SW 1271 (cell line): ENCODE data around the gene ARF5.

Source experiments
- DNase-seq, 2 experiments: peaks; one replicate each; lab custom pipeline; 2025; lab: John Stamatoyannopoulos, UW

Gene ARF5

DNA sequence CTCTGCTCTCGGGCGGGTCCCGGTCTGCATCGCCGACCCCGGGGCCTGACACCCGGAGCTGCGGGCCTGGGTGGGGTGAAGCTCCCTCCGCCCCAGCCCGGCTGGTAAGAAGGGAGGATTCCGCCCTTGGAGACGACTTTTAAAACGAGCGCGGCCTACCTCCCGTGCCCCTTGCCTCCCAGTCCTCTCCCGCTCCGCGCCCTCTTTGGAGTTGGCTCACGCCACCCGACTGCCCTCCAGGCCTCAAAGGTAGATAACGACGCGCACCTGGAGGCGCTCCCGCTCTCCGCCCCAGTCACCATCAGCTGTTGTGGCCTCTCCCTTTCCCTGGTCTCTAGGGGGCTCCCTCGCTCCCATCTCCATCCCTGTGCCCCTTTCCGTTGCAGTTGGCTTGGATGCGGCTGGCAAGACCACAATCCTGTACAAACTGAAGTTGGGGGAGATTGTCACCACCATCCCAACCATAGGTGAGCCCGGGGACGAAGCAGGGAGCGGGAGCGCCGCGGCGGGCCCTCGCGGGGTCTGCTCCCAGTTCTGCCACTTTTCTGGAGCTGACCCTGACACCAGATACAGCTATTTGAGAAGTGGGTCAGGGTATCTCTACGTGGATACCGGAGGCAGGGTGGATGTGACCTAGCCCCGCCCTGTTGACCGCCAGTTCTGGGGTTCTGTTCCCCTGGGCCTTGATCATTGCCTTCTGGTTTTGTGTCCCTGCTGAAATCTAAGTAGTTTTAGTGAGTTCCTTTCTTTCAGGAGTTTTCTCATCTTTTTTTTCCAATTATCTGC lies 679 bp downstream of the ARF5 start:
- DNase-seq, result peak; percentile 32 to 61

DNA sequence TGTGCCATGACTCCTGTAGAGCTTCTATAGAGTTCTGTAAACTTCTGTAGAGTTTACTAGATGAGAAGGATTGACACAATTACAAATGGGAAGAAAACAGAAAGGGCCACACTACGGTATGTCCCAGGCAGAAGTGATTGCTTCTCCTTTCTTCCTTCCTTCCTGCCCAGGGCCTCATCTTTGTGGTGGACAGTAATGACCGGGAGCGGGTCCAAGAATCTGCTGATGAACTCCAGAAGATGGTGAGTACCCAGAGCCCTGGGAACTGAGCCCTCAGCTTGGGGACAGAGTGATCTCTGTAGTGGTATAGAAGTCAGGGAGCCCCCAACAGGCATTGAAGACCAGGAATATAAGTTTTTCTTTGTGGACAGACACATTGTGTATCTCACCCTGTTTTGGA lies 1.7 kb downstream of the ARF5 start:
- DNase-seq, result no peak

GRCh38 chr7:127591189-127591588 lies 3.0 kb downstream of the ARF5 start:
- no peak for DNase-seq

DNA sequence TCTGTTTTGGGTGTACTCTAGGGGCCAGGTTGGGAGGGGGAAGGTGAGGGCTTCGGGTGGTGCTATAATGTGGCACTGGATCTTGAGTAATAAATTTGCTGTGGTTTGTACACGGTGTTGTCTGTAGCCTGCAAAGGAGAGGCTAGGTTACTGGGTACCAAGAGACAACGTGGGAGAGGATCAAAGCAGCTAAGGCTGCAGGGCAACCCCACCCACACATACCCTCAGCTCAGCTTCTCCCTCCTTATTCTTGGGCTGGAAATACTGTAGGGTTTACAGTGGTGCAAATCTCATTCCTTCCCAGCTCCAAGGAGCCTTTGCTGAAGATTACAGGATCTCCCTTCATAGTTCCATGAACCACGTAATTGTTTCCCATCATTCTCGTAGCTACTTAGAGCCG lies 3.4 kb downstream of the ARF5 start:
- DNase-seq, result no peak

- no peak for DNase-seq
Observed at GRCh38 chr7:127592550-127592949, 4.3 kb downstream of the ARF5 start.

- no peak for DNase-seq
Observed at GRCh38 chr7:127594490-127594889, 6.3 kb downstream of the ARF5 start.

- DNase-seq, result no peak
Observed at GRCh38 chr7:127595737-127596136, 7.5 kb downstream of the ARF5 start.

- DNase-seq, result no peak
Observed at GRCh38 chr7:127598318-127598717, 10.1 kb downstream of the ARF5 start.

DNA sequence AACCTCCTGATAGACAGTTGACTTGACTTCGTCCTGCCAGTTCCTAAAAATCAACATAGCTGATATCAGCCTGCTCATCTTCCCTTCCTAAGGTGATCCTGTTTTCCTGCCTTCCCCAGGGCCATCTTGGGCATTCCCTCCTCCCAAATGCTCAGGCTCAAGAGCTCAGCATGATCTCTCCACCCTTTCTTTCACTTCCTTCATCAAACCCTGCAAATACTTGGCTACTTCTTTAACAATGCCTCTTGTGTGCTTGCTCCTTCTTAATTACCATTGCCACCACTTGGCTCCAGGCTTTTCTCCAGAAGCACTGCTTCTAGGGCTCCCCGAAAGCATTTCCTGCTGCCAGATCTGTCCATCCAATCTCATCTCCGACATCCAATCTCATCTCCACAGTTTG lies 12.7 kb downstream of the ARF5 start:
- DNase-seq, result no peak

- no peak for DNase-seq
Observed at GRCh38 chr7:127608446-127608845, 20.2 kb downstream of the ARF5 start.

DNA sequence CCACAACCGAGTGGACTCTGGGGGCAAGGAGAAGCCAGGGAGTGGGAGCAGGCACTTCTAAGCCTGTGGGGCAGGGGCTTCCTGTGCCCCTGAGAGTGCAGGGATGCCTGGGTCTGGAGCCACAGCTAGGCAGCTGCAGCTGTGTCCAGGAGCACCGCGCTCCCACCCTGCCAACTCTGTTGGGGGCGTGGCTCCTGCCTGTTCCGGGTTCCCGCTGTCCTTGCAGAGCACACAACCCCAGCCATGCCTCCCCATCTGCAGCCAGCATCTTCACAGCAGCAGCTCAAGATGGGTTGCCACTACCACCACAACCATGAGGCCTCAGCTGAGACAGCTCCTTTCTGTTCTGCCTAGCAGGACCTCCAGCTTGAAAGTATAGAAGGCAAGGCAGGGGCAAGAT lies 21.1 kb downstream of the ARF5 start:
- DNase-seq, result no peak

- DNase-seq, result no peak
Observed at GRCh38 chr7:127612263-127612662, 24.1 kb downstream of the ARF5 start.

GRCh38 chr7:127616724-127617123 lies 28.5 kb downstream of the ARF5 start:
- no peak for DNase-seq

- DNase-seq, result no peak
Observed at GRCh38 chr7:127618042-127618441, 29.8 kb downstream of the ARF5 start, which contains the start of gene PAX4. TSS of gene PAX4 (minus strand) at chr7:127618142. CDS start at chr7:127615928, 2,214 bp downstream.

- DNase-seq, result no peak
Observed at GRCh38 chr7:127618775-127619174, 30.6 kb downstream of the ARF5 start.

GRCh38 chr7:127619681-127620405 lies 31.6 kb downstream of the ARF5 start:
- no peak for DNase-seq

GRCh38 chr7:127620406-127621233 lies 32.4 kb downstream of the ARF5 start:
- no peak for DNase-seq

- DNase-seq, result no peak
Observed at GRCh38 chr7:127625331-127625730, 37.1 kb downstream of the ARF5 start.

GRCh38 chr7:127628445-127628844 lies 40.2 kb downstream of the ARF5 start:
- no peak for DNase-seq

DNA sequence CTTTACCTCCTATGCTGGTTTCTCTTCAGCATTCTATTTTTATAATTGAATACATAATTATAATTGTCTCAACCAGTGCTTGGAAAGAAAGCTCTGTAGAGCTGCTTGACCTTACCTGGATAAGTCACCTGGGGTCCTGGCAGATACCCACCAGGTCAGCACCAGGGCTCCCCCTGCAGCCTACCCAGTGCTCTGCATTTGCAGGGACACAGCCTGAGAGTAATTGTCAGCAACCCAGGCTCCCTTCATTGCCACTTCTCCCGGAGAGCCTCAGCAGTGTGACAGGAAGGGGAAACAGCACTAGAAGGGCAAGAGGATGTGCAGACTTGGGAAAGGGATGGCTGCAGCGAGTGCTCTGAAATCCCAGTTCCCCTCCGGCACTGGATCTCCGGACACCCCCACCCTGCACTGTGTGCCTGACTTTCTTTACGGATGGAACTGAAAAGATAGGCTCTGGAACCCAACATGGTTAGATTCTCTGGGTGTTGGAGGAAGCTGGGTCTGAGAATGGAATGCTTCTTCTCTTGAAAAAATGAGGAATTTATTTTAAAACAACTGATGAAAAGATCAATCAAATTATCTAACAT lies 41.1 kb downstream of the ARF5 start:
- no peak for DNase-seq

GRCh38 chr7:127632276-127632910 lies 44.2 kb downstream of the ARF5 start:
- no peak for DNase-seq
